Large intestine (tissue), 3 donors: ENCODE results near the gene PRAMEF1. TPM values are rescaled to one million over a fixed set of nuclear protein-coding genes. Genes with fewer than 3 reads are reported as not detected.
"Not testable (repeated sequence)": the region's sequence is repeated elsewhere in the genome, so short reads cannot be mapped to it uniquely, and the experiment has no call there.

Experiments
- DNase-seq, 2 donors: peaks; one replicate each; pipeline versions ENCODE4 v3.0.0 to v3.0.0-alpha.2; 2013
- H3K27ac ChIP-seq: one replicate; pipeline ENCODE4 v1.5.1; 2013; ENCODE audit warnings: low read length
- H3K27me3 ChIP-seq: 2 replicates; pipeline ENCODE4 v1.6.1; 2013; ENCODE audit warnings: low read length; ENCODE audit not compliant: control insufficient read depth, insufficient read depth
- H3K36me3 ChIP-seq: 2 replicates; pipeline ENCODE4 v1.6.1; 2013; ENCODE audit warnings: low read length; ENCODE audit not compliant: control insufficient read depth, insufficient read depth
- H3K4me1 ChIP-seq: one replicate; pipeline ENCODE4 v1.6.1; 2013; ENCODE audit warnings: low read length; ENCODE audit not compliant: control insufficient read depth, insufficient read depth
- H3K4me3 ChIP-seq: one replicate; pipeline ENCODE4 v1.5.1; 2013; ENCODE audit warnings: low read length
- H3K9me3 ChIP-seq: one replicate; pipeline ENCODE4 v1.6.1; 2013; ENCODE audit warnings: mild to moderate bottlenecking, low read depth, low read length, moderate library complexity; ENCODE audit not compliant: control insufficient read depth
- WGBS: methylation state at CpG from one replicate; pipeline ENCODE4 v1.1.5; 2013; ENCODE audit warnings: low lambda C conversion rate; ENCODE audit not compliant: insufficient coverage; 5-methylcytosine and 5-hydroxymethylcytosine counted together
- polyA plus RNA-seq: library from polyadenylated mRNA; unstranded; fragments of 120-200 nt; gene quantifications from one replicate; pipeline ENCODE4 v1.2.1, GENCODE V29; 2013

Gene PRAMEF1
- polyA plus RNA-seq, 1 donor = not detected

GRCh38 chr1:12810691-12811408, 19.7 kb downstream of the PRAMEF1 start:
- H3K4me3 ChIP-seq = no peak overlapping the region
- no peaks in the 10 kb centered on the region for H3K9me3 ChIP-seq
- no peaks in the 10 kb centered on the region for H3K27me3 ChIP-seq
- H3K36me3 ChIP-seq = no peaks in the 10 kb centered on the region
- WGBS = 100% methylated on average over 1 of the region's 5 CpGs
- H3K4me1 ChIP-seq = no peaks in the 10 kb centered on the region
- no peak for DNase-seq
- no peak overlapping the region for H3K27ac ChIP-seq

DNA sequence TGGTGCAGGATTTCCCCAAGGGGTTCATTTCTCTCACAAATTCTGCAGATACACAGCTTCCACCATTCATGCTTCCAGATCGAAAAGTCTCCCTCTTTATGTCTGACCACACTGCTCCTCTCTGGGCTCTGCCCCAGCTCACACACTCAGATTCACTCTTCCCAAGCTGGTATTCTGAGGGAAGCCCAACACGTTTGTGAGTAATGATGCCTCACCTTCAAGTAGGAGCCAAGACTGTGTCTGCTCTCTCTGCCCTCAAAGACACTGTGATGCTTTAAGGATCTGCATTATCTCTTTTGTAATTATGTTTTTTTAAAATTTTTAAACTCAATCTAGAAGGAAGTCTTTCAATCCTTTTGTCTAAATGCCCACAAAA, 20.2 kb downstream of the PRAMEF1 start:
- no peaks in the 10 kb centered on the region for H3K27me3 ChIP-seq
- DNase-seq = no peak
- no CpG with 5 or more reads among the region's 2 CpGs for WGBS
- no peaks in the 10 kb centered on the region for H3K9me3 ChIP-seq
- no peaks in the 10 kb centered on the region for H3K36me3 ChIP-seq
- H3K4me3 ChIP-seq = no peak overlapping the region
- no peaks in the 10 kb centered on the region for H3K4me1 ChIP-seq
- no peak overlapping the region for H3K27ac ChIP-seq

DNA sequence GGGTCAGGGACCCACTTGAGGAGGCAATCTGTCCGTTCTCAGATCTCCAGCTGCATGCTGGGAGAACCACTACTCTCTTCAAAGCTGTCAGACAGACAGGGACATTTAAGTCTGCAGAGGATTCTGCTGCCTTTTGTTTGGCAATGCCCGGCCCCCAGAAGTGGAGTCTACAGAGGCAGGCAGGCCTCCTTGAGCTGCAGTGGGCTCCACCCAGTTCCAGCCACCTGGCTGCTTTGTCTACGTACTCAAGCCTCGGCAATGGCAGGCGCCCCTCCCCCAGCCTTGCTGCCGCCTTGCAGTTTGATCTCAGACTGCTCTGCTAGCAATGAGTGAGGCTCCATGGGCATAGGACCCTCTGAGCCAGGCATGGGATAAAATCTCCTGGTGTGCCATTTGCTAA, 27.9 kb downstream of the PRAMEF1 start:
- H3K4me1 ChIP-seq, H3K36me3 ChIP-seq, DNase-seq, H3K4me3 ChIP-seq, H3K9me3 ChIP-seq, H3K27me3 ChIP-seq, H3K27ac ChIP-seq: not testable (repeated sequence)
- WGBS = no CpG with 5 or more reads among the region's 6 CpGs

DNA sequence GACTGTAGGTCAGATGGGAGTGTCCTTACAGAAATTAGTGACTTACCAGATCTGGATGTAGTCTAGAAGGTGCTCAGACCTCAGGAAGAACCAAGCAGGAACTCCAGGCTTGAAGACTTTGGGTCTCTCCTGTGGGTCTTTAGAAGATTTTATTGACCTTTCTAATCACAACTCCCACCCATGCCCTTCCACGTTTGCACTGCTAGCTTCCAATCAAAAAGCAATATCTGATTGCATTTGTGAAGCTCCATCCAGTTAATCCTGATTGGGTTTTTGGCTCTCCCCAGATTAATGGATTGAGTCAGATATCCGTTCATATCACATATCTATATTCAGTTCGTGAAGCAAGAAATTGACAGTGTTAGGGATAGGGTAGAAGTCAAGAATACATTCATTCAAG, 40.1 kb downstream of the PRAMEF1 start, which contains the start of gene PRAMEF11:
PRAMEF11 (minus strand) TSS at position 101 of the 400 bp plus-strand sequence. CDS start 2,621 bp downstream, outside the sequence.
- not testable (repeated sequence) for H3K27ac ChIP-seq, H3K27me3 ChIP-seq, DNase-seq, H3K4me3 ChIP-seq, H3K36me3 ChIP-seq, H3K9me3 ChIP-seq, H3K4me1 ChIP-seq
- WGBS = 0% methylated on average over 1 of the region's 3 CpGs

DNA sequence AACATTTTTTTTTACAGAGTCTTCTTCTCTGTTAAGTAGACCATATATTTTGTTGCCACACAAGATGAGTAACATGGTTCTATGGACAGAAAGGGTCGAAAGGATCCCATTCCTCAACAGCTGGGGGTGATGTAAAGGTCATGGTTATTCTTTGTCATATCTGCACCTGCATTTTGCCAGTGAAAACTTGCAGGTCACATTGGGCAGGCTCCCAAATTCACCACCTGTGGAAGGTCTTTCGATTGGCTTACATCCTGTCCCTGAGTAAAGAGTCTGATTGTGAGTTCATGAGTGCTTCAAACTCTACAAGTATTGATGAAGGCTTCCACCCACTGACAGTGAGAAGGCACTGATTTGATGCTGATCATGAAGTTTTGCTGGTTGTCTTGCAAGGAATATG, 42.1 kb downstream of the PRAMEF1 start:
- no CpG with 5 or more reads among the region's 2 CpGs for WGBS
- not testable (repeated sequence) for DNase-seq

More for the DNA sequence above, 42.1 kb downstream of the PRAMEF1 start:
- H3K36me3 ChIP-seq, H3K4me1 ChIP-seq, H3K4me3 ChIP-seq, H3K27me3 ChIP-seq, H3K9me3 ChIP-seq, H3K27ac ChIP-seq: not testable (repeated sequence)

Other genes starting within 250 kb of the PRAMEF1 start
- 42.0 TPM for gene DHRS3, start 173.2 kb upstream of the PRAMEF1 start, polyA plus RNA-seq
- gene AADACL4, start 147.3 kb upstream of the PRAMEF1 start, polyA plus RNA-seq = not detected
- gene AADACL3, start 75.3 kb upstream of the PRAMEF1 start, polyA plus RNA-seq = not detected
- 0.03 TPM for gene CFAP107, start 45.2 kb upstream of the PRAMEF1 start, polyA plus RNA-seq
- not detected for gene PRAMEF12, start 17.7 kb upstream of the PRAMEF1 start, polyA plus RNA-seq
- not detected for gene PRAMEF11, start 40.0 kb downstream of the PRAMEF1 start, polyA plus RNA-seq
- gene HNRNPCL1, start 57.3 kb downstream of the PRAMEF1 start, polyA plus RNA-seq = not detected
- gene PRAMEF2, start 65.7 kb downstream of the PRAMEF1 start, polyA plus RNA-seq = not detected
- gene PRAMEF4, start 94.8 kb downstream of the PRAMEF1 start, polyA plus RNA-seq = not detected
- gene PRAMEF10, start 106.9 kb downstream of the PRAMEF1 start, polyA plus RNA-seq = not detected
- gene PRAMEF7, start 125.2 kb downstream of the PRAMEF1 start, polyA plus RNA-seq = not detected
- gene PRAMEF6, start 156.2 kb downstream of the PRAMEF1 start, polyA plus RNA-seq = not detected